GM04504 (cell line): ENCODE measurements around the gene DNAJC8.
A peak's percentile ranks its signal among the peaks of the same experiment; 100 is the strongest.

Source experiments
- DNase-seq: peaks from one replicate; pipeline ENCODE4 v3.0.0-alpha.2; 2012; ENCODE audit warnings: low read depth

DNAJC8 gene, protein sequence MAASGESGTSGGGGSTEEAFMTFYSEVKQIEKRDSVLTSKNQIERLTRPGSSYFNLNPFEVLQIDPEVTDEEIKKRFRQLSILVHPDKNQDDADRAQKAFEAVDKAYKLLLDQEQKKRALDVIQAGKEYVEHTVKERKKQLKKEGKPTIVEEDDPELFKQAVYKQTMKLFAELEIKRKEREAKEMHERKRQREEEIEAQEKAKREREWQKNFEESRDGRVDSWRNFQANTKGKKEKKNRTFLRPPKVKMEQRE

GRCh38 chr1:28232558-28233263 lies at the start of gene DNAJC8:
DNAJC8 (minus strand) TSS chr1:28233029; CDS start chr1:28232998, 31 bp downstream.
- DNase-seq: peak; percentile 71

DNA sequence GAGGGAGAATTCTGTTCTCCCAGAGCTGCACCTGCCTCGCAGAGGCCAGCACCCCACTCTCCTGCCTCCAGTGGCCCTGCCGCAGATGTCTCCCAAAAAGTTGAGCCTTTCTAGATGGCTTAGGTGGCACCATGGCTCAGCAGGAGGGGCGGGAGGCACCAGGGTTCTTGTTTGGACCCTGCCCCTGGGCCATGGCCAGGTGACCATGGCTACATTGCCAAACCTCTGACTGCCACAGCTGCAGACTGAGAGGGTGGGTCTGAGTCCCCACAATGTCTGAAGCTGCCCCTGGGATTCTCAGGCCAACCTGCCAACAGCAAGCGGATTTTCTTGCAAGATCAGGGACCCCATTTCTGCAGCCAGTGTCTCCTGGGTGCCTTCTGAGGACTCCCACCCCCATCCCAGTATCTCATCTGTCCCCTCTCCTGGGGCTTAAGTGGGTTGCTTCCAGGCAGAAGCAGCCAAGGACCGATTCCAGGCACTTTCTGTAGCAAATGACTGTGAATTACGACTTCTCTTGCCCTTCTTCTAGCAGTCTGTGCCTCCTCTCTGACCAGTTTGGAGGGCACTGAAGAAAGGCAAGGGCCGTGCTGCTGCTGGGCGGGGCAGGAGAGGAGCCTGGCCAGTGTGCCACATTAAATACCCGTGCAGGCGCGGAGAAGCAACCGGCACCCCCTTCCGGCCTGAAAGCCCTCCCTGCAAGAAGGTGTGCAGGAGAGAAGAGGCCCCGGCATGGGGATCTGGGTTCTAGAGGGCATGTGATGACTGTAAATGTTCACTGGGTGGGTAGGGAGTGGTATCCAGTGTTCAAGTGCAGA lies 49.0 kb upstream of the DNAJC8 start:
- DNase-seq: no peak

- no peak for DNase-seq
Measured at GRCh38 chr1:28280977-28281381, 48.1 kb upstream of the DNAJC8 start.

- DNase-seq: no peak
Measured at GRCh38 chr1:28280501-28280900, 47.7 kb upstream of the DNAJC8 start.

- no peak for DNase-seq
Measured at GRCh38 chr1:28279721-28280120, 46.9 kb upstream of the DNAJC8 start.

DNA sequence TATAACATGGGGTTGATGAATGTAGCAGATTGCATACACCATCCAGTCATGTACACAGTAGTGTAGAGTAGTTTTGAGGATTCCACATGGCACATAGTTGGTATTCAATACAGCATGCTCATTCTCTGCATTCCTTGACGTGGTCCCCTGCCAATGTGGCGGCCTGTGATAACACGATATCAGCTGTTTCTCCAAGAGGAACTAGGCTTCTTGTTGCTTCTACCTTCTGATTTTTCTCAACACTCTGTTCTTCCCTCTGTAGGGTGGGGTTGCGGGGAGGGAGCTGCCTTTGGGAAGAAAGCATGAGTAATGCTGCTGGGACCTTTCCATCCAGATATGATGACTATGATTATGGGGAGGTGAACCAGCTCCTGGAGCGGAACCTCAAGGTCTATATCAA lies 45.9 kb upstream of the DNAJC8 start:
- no peak for DNase-seq

DNA sequence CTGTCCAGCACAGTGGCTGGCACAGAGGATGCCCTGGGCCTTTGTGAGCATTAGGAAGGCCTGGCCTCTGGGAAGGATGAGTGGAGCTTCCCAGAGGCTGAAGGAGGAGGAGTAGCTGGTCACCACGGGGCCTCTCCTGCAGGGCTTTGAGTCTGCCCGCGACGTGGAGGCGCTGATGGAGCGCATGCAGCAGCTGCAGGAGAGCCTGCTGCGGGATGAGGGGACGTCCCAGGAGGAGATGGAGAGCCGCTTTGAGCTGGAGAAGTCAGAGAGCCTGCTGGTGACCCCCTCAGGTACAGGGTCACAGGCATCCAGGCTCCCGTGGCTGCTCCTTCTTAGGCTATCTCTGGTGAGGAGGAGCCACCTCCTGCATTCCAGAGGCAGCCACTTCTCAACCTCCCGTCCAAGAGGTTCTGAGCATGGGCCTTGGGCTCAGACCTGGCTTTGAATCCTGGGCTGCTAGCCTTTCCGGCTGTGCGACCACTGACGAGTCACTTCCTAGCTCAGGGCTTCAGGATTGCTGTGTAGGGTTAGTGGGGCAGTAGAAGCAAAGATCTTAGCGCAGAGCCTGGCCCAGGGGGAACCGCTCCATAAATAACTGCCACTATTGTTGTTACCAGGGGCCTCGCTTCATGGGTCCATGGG lies 40.5 kb upstream of the DNAJC8 start:
- DNase-seq: no peak

DNA sequence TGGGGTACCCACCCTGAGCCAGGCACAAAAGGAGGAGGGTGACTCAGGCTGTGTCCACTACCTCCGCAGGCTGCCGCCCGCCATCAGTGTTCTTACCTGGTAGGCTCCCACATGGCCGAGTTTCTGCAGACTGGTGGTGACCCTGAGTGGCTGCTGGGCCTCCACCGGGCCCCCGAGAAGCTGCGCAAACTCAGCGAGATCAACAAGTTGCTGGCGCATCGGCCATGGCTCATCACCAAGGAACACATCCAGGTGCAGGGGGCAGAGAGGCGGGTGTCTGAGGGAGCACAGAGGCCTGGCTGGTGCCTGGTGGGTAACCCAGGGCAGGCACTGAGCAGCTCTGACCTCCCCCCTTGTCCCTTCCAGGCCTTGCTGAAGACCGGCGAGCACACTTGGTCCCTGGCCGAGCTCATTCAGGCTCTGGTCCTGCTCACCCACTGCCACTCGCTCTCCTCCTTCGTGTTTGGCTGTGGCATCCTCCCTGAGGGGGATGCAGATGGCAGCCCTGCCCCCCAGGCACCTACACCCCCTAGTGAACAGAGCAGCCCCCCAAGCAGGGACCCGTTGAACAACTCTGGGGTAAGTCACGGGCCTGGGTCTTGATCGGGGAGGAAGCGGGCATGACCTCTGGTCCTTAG lies 39.5 kb upstream of the DNAJC8 start:
- DNase-seq: no peak

GRCh38 chr1:28269529-28269928 lies 36.7 kb upstream of the DNAJC8 start:
- DNase-seq: no peak

GRCh38 chr1:28267633-28268032 lies 34.8 kb upstream of the DNAJC8 start:
- no peak for DNase-seq

DNA sequence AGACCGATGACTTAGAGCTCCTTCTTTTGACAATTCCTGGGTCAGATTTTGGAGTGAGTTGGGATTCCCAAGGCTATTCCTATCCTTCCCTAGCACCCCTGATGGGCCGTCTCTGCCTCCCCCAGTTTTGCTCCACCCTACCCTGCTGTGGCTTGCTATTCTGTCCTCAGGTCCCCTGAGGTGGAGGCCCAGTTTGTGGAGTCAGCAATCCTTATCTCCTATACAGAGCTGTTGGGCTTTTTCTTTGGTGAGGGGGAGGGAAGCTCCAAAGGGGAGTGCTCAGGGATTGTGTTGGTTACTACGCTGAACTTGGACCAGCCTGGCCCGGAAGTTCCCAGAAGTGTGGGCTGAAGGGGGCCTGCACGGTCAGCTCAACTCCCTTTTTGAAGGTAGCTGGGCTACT lies 34.1 kb upstream of the DNAJC8 start:
- no peak for DNase-seq

GRCh38 chr1:28265577-28265976 lies 32.7 kb upstream of the DNAJC8 start:
- no peak for DNase-seq

- DNase-seq: no peak
Measured at GRCh38 chr1:28264897-28265296, 32.1 kb upstream of the DNAJC8 start.

DNA sequence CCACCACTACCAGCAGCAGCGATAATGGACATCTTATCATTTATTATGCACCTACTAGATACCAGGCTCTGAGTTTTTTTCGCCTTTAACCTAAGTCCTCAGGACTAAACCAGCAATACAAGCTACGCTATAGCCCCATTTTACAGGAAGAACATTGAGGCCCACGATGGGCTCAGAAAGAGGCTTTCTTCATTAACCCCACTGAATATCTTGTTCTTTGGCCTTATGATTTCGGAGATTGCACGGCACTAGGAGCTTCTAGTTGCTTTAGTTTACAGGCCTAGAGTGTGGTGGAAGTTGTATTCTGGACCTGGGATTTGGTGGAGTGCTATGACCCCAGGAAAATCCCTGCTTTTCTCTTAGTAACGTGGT lies 28.0 kb upstream of the DNAJC8 start:
- no peak for DNase-seq

DNA sequence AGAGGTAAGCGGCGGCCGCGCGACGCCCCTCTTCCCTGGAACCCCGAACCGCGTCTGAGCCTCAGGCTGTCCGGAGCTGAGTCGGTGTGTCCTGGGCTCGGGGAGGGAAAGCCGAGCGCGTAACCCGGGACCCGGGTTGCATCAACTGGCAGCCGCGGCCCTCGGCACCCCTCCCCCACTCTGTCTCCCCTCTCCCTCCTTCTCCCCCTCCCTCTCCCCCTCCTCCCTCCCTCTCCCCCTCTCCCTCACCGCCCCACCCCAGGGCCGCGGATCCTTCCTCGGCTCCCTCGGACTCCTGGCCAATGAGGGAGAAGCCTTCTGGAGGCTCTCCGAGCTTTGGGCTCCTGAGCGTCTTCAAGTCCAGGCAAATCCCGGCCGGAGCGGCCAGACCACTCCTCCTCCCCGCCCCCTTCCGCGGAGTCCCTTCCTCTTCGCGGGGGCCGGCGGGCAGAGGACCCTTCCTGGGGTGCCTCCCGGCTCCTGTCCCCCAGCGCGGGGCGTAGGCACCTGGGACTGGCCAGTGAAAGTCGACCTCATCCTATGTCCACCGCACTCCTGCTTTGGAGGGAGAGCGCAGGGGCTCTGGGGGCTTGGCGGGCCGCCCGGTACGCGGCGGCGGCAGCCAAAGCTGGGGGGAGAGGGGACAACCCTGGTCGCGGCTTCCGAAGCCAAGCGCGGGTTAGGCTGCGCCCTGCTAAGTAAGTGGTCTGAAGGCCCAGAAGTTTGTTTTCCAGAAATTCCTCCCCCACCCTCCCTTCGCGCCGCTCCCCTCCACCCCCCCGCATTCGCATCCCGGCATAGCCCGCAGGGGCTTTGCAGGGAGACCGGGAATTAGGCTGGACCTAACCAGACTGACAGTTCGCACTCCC lies 27.3 kb upstream of the DNAJC8 start:
- peak; percentile 66 for DNase-seq

DNA sequence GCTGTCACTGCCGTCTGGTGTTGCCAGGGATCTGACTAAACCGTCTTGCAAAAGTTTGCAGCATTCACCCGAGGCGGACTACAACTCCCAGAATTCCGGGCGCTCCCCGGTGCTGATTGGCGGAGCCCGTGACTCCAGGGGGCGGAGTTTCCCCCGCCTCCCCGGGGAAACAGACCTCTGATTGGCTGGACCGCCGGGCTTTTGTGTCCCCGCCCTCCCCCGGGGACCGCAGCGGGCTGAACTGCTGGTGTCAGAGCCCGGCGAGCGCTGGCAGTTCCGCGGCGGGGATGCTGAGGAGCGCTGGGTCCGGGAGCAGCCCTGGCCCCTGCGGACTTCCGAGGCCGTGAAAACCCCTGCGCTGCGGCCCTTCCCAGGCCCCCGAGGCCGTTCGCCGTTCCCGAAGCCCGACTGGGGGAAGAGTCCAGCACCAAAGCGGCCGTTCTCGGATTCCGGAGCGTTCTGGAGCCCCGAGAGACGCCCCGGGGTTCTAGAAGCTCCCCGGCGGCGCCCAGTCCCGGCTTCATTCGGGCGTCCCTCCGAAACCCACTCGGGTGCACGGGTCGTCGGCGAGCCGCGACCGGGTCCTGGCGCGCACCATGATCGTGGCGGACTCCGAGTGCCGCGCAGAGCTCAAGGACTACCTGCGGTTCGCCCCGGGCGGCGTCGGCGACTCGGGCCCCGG lies 26.6 kb upstream of the DNAJC8 start, which contains the start of gene SESN2:
SESN2 (plus strand) TSS at position 267 of the 682 bp plus-strand sequence; CDS start at position 597, 330 bp downstream.
- DNase-seq: peak; percentile 99

GRCh38 chr1:28258628-28259251 lies 25.9 kb upstream of the DNAJC8 start:
- no peak for DNase-seq

GRCh38 chr1:28257736-28258135 lies 24.9 kb upstream of the DNAJC8 start:
- no peak for DNase-seq

- DNase-seq: no peak
Measured at GRCh38 chr1:28256197-28256827, 23.5 kb upstream of the DNAJC8 start.
